Uterus (tissue), 4 donors: ENCODE results near the gene TBC1D14. TPM values are rescaled to one million over a fixed set of nuclear protein-coding genes. Genes with fewer than 3 reads are reported as not detected.

Source experiments
- DNase-seq, 2 donors: peaks; one replicate each; pipeline ENCODE4 v3.0.0-alpha.2; 2019 to 2020
- H3K27ac ChIP-seq, 2 donors: fragments of 200-600 bp; sonication (generic); 1 replicate in 1 of 2; 2 replicates in 1 of 2; pipeline ENCODE4 v1.5.1; 2016 to 2018
- H3K27me3 ChIP-seq, 2 donors: fragments of 200-600 bp; sonication (generic); one replicate each; pipeline ENCODE4 v1.5.1; 2018 to 2019; ENCODE audit warnings: control low read depth in 1 of 2
- H3K36me3 ChIP-seq, 2 donors: fragments of 200-600 bp; sonication (generic); one replicate each; pipeline ENCODE4 v1.5.1; 2019; ENCODE audit warnings: control low read depth in 1 of 2
- H3K4me1 ChIP-seq, 2 donors: fragments of 200-600 bp; sonication (generic); one replicate each; pipeline ENCODE4 v1.5.1; 2018 to 2019; ENCODE audit warnings: control low read depth in 1 of 2
- H3K4me3 ChIP-seq, 2 donors: fragments of 200-600 bp; sonication (generic); 1 replicate in 1 of 2; 2 replicates in 1 of 2; pipeline ENCODE4 v1.5.1; 2018 to 2019; ENCODE audit warnings: mild to moderate bottlenecking in 1 of 2
- H3K9me3 ChIP-seq, 2 donors: fragments of 200-600 bp; sonication (generic); one replicate each; pipeline ENCODE4 v1.5.1; 2019; ENCODE audit warnings: control low read depth in 1 of 2
- CTCF ChIP-seq, 4 experiments: fragments of 200-600 bp in 2 of 4; fragments of 450-650 bp in 2 of 4; sonication (generic) in 2 of 4; IDR thresholded peaks; one replicate each; pipeline ENCODE4 v1.5.1; 2016 to 2019; ENCODE audit warnings: antibody characterized with exemption in 4 of 4, mild to moderate bottlenecking in 2 of 4, moderate library complexity in 1 of 4
- POLR2A ChIP-seq, 2 donors: fragments of 450-650 bp; IDR thresholded peaks; one replicate each; pipeline ENCODE4 v1.6.1; 2016; ENCODE audit warnings: antibody characterized with exemption in 2 of 2, mild to moderate bottlenecking in 1 of 2, moderate library complexity in 1 of 2
- intact Hi-C: fragments of 100-400 bp; cut with DNase I; formaldehyde crosslinking; loops from one replicate; pipeline ENCODE4 v1.15.1; 2023; ENCODE audit warnings: low total_unique reads
- total RNA-seq, 4 donors: library from RNA; depleted of rRNA in 3 of 4; stranded (reverse); fragments of >200 nt in 3 of 4; gene quantifications; one replicate each; pipeline versions ENCODE4 v1.1.0 to v1.2.4, GENCODE V29; 2014 to 2023
- donor health status: DM: yes; HTN: yes; CAD: no.

The TBC1D14 gene
- total RNA-seq, 4 donors from 2014 or later = 16.9 to 61.2 (median 28.1) TPM

GRCh38 chr4:7055111-7055989, 145.7 kb downstream of the TBC1D14 start:
- TF ChIP-seq CTCF (IDR thresholded peaks at IDR 0.05) = no peak
- TF ChIP-seq POLR2A (IDR thresholded peaks at IDR 0.05) = no peak
- intact Hi-C loops = no loop called here
- Histone ChIP-seq H3K27ac (no peak overlapping the region), H3K9me3 (no peaks in the 10 kb centered on the region), H3K36me3 (no peaks in the 10 kb centered on the region), H3K27me3 (no peaks in the 10 kb centered on the region), H3K4me3 (no peak overlapping the region), H3K4me1 (peaks cover 0 to 11% of the 10 kb centered on the region in 2 donors)
- no peak for DNase-seq

- no peaks in the 10 kb centered on the region for H3K27me3 ChIP-seq
- no peaks in the 10 kb centered on the region for H3K9me3 ChIP-seq
- H3K4me3 ChIP-seq = no peak overlapping the region
- peaks cover 0 to 7% of the 10 kb centered on the region in 2 donors for H3K4me1 ChIP-seq
- H3K36me3 ChIP-seq = no peaks in the 10 kb centered on the region
- H3K27ac ChIP-seq = no peak overlapping the region
- no peak for DNase-seq
- intact Hi-C loops = no loop called here
- TF ChIP-seq CTCF (IDR thresholded peaks at IDR 0.05) = no peak
- no peak for TF ChIP-seq POLR2A (IDR thresholded peaks at IDR 0.05)
Observed at GRCh38 chr4:7055990-7056325, 146.3 kb downstream of the TBC1D14 start.

GRCh38 chr4:7058792-7059191, 149.2 kb downstream of the TBC1D14 start:
- no peak overlapping the region for H3K27ac ChIP-seq
- H3K4me1 ChIP-seq = no peaks in the 10 kb centered on the region
- no peak overlapping the region for H3K4me3 ChIP-seq
- no peaks in the 10 kb centered on the region for H3K9me3 ChIP-seq
- H3K27me3 ChIP-seq = no peaks in the 10 kb centered on the region
- DNase-seq = no peak
- intact Hi-C loops = no loop called here
- H3K36me3 ChIP-seq = no peaks in the 10 kb centered on the region
- no peak for TF ChIP-seq CTCF (IDR thresholded peaks at IDR 0.05)
- no peak for TF ChIP-seq POLR2A (IDR thresholded peaks at IDR 0.05)

- no peaks in the 10 kb centered on the region for H3K36me3 ChIP-seq
- H3K4me1 ChIP-seq = no peaks in the 10 kb centered on the region
- intact Hi-C loops = no loop called here
- no peak overlapping the region for H3K4me3 ChIP-seq
- no peak for TF ChIP-seq POLR2A (IDR thresholded peaks at IDR 0.05)
- TF ChIP-seq CTCF (IDR thresholded peaks at IDR 0.05) = no peak
- H3K27ac ChIP-seq = no peak overlapping the region
- no peaks in the 10 kb centered on the region for H3K27me3 ChIP-seq
- no peaks in the 10 kb centered on the region for H3K9me3 ChIP-seq
- DNase-seq = no peak
Observed at GRCh38 chr4:7059662-7060061, 150.0 kb downstream of the TBC1D14 start.

GRCh38 chr4:7060346-7061150, 150.9 kb downstream of the TBC1D14 start:
- Histone ChIP-seq H3K4me1 (no peaks in the 10 kb centered on the region), H3K9me3 (no peaks in the 10 kb centered on the region), H3K36me3 (no peaks in the 10 kb centered on the region), H3K27me3 (no peaks in the 10 kb centered on the region), H3K27ac (no peak overlapping the region), H3K4me3 (no peak overlapping the region)
- intact Hi-C loops = no loop called here
- TF ChIP-seq POLR2A (IDR thresholded peaks at IDR 0.05) = no peak
- no peak for TF ChIP-seq CTCF (IDR thresholded peaks at IDR 0.05)
- no peak for DNase-seq
